Coronary artery (tissue), 2 donors: ENCODE measurements around the gene EVI5.

Experiments used
- DNase-seq: peaks from one replicate; pipeline ENCODE4 v3.0.0-alpha.2; 2017; ENCODE audit warnings: low spot score
- H3K27ac ChIP-seq, 2 donors: fragments of 200-600 bp; sonication (generic); one replicate each; pipeline ENCODE4 v1.5.1; 2016 to 2019
- H3K4me3 ChIP-seq: fragments of 200-600 bp; sonication (generic); 2 replicates; pipeline ENCODE4 v1.5.1; 2016; ENCODE audit warnings: mild to moderate bottlenecking, moderate library complexity
- CTCF ChIP-seq: fragments of 200-600 bp; sonication (generic); IDR thresholded peaks from one replicate; pipeline ENCODE4 v1.5.1; 2019; ENCODE audit warnings: antibody characterized with exemption

Gene EVI5

GRCh38 chr1:92691925-92692324, 93.0 kb downstream of the EVI5 start:
- no peak for TF ChIP-seq CTCF

DNA sequence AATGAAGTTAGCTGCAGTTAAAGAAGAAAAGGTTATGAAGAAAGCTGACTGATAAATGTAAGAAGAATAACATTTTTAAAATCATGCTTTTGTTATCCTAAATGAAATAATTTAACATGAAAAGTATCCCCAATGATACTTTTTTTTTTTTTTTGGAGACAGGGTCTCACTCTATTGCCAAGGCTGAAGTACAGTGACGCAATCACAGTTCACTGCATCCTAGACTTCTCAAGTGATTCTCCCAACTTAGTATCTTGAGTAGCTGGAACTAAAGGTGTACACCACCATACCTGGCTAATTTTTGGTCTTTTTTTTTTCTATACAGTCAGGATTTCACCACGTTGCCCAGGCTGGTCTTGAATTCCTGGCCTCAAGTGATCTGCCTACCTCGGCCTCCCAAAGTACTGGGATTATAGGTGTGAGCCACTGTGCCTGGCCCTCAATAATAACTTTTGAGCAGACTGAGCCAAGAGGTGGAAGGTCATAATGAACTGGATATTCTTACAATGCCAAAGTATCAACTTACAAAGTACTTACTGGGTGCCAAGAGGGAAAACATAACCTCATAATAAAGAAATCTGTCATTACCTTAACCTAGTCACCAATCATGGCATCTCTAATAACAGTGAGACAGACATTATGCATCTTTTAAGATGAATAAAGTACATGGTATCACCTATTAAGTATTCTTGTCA, 94.5 kb downstream of the EVI5 start:
- Histone ChIP-seq H3K4me3 (no peak overlapping the region), H3K27ac (no peak overlapping the region)
- no peak for DNase-seq
- TF ChIP-seq CTCF, result no peak

More at GRCh38 chr1:92691925-92692324, 93.0 kb downstream of the EVI5 start:
- no peak for DNase-seq
- Histone ChIP-seq H3K27ac (no peak overlapping the region), H3K4me3 (no peak overlapping the region)

DNA sequence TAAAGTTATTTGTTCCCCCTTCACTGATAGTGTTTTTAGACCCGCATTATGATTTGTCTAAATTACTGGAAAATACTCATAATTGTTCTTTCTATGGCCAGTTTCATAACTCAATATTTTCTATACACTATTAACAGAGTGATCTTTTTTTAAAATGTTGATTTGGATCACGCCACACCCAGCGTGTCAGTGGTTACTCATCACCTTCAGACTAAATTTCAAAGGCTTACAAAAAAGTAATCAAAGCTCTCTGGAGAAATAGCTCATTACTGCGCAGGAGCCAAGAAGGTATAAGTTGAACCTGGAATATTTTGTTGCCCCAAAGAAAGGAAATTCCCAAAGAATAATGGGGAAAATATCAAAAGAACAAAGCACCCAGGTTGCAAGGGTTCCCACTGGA, 104.9 kb downstream of the EVI5 start:
- Histone ChIP-seq H3K27ac (no peak overlapping the region), H3K4me3 (no peak overlapping the region)
- no peak for DNase-seq
- TF ChIP-seq CTCF, result no peak

DNA sequence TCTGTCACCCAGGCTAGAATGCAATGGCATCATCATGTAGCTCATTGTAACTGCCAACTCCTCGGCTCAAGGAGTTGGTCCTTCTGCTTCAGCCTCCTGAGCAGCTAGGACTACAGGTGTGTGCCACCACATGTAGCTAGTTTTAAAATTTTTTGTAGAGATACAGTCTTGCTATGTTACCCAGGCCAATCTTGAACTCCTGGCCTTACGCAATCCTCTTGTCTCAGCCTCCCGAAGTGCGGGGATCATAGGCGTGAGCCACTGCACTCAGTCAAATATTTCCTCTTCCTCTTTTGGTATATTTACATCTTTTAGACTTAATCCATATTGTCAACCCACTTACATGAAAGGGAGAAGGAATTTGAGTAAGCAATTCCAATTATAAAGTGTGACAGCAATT, 121.1 kb downstream of the EVI5 start:
- H3K27ac ChIP-seq, result no peak overlapping the region
- TF ChIP-seq CTCF, result no peak
- H3K4me3 ChIP-seq, result no peak overlapping the region
- DNase-seq, result no peak

DNA sequence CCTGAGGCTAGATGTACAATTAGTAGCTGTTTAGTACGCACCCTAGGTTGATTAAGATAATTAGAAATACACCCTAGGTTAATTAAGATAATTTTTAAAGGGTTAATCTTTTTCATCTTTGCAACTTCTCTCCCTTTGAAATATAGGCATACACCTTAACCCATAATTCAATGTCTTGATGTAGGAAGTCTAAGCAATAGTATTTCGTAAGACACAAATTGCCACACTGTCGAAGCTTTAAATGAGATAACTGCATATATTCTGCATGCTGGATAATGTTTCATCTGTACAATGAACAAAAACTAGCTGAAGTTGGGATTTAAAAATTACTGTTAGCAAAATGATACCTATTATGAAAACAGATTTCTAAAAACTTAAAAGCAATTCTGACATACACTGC, 122.9 kb downstream of the EVI5 start:
- no peak for DNase-seq
- no peak overlapping the region for H3K27ac ChIP-seq
- no peak overlapping the region for H3K4me3 ChIP-seq
- TF ChIP-seq CTCF, result no peak

GRCh38 chr1:92657701-92658100, 127.2 kb downstream of the EVI5 start:
- no peak for TF ChIP-seq CTCF

DNA sequence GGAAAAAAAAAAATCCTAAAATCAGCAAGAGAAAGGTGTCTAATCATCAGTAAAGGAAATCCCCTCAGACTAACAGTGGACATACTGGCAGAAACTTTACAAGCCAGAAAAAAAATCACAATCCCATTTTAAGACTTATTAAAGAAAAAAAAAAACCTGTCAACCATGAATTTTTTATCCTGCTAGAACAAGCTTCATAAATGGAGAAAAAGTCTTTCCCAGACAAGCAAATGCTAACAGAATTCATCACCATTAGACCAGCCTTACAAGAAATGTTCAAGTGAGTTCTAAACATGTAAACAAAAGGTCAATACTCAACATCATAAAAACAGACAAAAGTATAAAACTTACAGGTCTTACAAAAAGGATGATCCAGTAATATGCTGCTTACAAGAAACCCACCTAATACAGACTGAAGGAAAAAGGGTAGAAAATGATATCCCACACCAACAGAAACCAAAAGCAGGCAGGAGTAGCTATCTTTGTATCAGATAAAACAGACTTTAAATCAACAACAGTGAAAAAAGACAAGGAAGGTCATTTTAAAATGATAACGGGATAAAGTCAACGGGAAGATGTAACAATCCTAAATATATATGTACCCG, 129.6 kb downstream of the EVI5 start:
- TF ChIP-seq CTCF, result no peak
- Histone ChIP-seq H3K4me3 (no peak overlapping the region), H3K27ac (no peak overlapping the region)
- no peak for DNase-seq

More at GRCh38 chr1:92657701-92658100, 127.2 kb downstream of the EVI5 start:
- no peak overlapping the region for H3K27ac ChIP-seq
- H3K4me3 ChIP-seq, result no peak overlapping the region
- no peak for DNase-seq
